GM10847 (cell line): ENCODE measurements around the gene MT3.

Experiments used
- POLR2A ChIP-seq: IDR thresholded peaks from 2 replicates; pipeline ENCODE4 v1.6.1; 2011; ENCODE audit not compliant: insufficient read length; ENCODE audit errors: extremely low read depth

MT3 gene

DNA sequence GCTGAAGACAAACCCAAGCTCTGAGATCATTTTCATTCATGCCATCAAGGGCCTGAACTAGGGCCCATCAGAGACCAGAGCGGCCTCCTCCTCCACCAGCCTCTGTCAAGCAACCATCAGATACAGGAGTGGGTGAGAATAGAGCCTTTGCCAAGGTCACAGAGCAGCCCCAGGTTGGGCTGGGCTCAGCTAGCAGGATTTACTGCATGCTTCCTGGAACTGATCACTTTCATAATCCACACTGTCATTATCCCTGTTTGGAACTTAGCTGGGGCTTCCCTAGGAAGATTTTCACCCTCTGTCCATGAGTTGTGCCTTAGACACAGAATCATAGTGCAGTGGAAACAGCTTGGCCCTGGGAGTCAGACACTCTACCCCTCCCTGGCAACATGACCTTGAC lies 19.4 kb upstream of the MT3 start:
- TF ChIP-seq POLR2A = no peak

DNA sequence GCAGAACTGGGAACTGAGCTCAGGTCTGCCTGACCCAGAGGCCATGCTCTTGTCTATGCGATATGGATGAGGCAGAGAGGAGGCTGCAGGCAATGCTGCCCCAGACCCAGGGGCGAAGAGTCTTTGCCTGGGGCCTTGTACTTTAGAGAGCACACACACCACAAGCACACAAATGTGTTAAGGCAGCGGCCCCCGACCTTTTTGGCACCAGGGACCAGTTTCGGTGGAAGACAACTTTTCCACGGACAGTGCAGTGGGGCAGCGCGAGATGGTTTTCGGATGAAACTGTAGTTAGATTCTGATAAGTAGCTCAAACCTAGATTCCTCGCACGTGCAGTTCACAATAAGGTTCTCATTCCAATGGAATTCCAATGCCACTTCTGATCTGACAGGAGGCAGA lies 17.8 kb upstream of the MT3 start:
- no peak for TF ChIP-seq POLR2A

DNA sequence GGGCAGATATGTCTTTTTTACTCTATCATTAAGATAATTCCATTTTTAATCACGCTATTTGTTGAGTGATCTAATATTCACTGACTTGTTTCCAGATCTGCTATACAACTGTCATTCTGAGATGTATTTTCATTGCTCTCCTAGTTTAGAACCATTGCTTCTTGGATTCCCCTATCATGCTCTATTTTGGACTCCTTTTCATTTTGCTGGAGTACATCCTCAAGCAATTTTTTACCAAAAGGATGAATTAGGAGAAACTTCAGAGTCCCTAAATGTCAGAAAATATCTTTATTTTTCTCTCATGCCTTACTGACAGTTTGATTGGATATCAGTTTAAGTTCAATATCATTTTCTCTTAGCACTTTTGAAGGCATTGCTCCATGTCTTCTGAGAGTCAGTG lies 14.7 kb upstream of the MT3 start:
- no peak for TF ChIP-seq POLR2A

DNA sequence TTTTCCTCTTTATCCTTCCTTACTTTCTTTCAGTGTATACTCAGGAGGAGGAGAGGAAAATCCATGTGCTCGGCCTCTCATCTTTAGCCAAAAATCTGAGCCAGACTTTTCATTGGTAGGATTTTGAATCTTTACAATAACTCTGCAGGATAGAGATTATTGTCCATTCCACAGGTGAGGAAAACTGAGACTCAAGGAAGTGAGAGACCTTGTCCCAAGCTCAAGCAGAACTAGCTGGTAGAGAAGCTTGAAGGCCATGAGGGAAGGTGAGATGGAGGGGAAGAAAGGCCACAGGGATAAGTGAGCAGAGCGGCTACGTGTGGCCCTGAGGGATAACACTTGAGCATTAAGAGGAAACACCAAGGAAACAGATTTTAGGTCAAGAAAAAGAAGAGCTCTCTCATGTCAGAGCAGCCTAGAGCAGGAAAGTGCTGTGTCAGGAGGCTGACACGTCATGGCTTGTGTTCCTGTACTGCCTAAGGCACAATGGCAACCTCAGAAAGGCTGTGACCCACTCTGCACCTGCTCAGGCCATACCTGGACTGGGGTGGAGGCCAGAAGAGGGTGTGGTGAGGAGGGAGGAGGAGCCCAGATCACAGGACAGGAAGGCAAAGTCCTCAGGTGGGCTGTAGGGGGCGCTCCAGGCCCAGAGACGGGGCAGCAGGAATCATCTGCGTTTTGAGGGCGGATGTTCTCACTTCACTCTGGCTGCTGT lies 12.6 kb upstream of the MT3 start:
- no peak for TF ChIP-seq POLR2A

DNA sequence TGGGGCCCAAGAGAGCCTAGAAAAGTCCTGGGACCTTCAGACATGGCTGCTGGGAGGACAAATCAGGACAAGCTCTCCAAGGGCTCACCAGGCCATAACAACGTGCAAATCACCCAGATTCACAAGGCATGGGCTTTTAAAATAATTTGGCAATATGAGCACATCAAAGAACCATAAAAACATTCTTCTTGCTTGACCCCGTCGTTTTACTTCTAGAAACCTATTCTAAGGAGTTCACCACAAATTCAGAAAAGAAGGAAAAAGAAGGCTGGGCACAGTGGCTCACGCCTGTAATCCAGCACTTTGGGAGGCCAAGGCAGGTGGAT lies 12.1 kb upstream of the MT3 start:
- TF ChIP-seq POLR2A = no peak

DNA sequence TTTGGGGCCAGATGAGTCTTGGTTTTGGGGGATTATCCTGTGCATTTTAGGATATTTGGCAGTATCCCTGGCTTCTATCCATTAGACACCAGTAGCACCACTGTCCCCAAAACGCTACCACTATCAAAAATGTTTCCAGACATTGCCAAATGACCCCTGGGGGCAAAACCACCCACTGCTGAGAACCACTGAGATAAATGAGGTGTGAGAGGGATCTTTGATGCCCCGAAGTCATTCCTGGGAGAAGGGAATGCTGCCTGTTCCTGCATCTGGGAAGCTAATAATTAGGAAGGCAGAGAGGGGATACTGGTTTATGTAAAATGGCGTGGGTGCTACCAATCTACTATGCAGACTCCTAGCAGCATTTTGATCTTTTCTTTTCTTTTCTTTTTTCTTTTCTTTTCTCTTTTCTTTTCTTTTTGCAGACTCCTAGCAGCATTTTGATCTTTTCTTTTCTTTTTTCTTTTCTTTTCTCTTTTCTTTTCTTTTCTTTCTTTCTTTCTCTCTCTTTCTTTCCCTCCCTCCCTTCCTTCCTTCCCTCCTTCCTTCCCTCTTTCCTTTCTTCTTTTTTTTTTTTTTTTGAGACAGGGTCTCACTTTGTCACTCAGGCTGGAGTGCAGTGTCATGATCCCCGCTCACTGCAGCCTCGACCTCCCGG lies 8.8 kb upstream of the MT3 start:
- TF ChIP-seq POLR2A = no peak

DNA sequence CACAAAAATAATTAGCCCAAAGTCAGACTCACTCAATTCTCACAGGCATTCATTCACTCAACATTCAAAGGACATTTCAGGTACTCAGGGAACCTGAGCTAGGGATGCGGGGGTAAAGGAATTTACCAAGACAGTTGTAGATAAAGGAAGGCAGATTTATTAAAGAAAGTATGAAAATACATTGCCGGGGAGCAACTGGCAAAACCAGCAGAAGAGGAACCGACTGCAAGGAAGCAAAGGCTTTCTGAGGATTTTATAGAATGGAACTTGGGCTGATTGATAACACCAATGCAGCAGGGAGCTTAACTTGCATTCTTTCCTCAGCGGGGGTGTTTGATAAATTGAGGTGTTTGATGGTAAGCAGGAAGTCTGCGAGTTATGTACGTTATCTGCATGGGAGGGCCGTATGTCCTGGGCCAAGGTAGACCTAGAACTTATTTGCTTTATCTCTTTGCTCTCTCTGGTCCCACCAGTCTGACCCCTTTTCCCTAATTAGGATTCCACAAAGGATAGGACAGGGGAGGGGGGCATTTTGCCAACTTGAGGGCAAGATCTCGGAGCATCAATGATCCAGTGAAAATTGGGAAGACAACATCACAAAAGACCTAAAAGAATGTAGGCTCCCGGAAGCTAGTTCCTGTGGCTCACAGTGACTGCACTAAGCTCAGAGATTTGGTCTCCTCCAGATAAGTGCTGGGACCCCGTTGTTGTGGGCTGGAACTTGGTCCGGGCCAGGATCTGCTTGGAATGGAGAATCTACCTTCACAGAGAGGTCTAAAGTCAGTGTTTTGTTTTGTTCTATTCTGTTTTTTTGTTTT lies 5.8 kb upstream of the MT3 start:
- no peak for TF ChIP-seq POLR2A

DNA sequence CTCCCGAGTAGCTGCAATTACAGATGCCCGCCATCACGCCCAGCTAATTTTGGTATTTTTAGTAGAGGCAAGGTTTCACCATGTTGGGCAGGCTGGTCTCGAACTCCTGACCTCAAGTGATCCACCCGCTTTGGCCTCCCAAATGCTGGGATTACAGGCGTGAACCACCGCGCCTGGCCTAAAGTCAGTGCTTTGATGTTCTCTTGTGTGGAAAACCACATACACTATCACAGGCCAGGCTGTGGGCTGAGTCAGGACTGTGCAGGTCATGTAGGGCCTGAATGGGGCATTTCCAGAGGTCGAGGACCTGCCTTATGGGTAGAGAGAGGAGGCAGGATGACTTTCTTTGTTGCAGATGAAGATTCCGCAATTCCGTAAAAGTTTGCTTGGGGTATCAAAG lies 5.1 kb upstream of the MT3 start:
- no peak for TF ChIP-seq POLR2A

DNA sequence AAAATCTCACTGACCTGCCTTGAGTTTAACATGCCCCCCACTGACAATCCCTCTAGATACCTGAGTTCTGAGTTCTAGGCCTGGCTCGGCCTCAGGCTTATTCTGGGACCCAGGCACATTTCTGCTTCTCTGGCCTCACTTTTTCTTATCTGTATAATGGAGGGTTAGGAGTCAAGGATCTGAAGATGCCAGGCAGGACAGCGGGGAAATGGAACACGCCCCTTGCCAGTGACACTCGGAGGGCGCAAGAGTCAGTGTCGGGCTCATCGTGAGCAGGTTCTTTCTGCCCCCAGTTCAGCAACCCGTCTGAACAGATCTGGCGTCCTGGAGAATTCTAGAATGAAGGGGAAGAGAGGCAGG lies 567 bp upstream of the MT3 start:
- no peak for TF ChIP-seq POLR2A

DNA sequence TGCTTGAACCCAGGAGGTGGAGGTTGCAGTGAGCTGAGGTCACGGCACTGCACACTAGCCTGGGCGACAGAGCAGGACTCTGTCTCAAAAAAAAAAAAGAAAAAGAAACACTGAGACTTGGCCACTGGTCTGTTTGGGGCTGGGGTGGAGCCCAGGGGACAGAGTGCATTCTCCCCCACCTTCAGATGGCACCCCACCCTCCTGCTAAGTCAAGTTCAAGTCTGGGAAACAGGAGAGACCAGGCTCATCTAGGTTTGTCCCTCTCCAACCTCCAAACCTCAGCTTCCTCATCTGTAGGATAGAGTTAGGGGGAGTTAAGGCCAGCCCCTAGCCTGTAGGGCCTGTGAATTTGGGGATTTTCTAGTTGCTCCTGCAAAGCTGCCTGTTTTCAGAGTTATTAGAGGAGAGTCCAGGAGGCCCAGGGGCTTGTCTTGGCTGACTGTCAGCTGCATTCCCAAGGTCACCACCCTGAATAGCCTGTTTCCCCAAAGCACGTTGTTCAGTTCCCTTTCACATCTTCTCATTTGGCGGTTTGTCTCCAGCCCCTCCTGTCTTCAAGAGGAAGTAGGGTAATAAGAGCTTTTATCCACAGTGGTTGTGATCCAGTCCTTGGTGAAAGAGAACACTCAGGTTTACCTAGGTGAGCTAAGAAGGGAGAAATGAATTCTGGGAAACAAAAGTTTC lies 2.2 kb downstream of the MT3 start:
- no peak for TF ChIP-seq POLR2A

DNA sequence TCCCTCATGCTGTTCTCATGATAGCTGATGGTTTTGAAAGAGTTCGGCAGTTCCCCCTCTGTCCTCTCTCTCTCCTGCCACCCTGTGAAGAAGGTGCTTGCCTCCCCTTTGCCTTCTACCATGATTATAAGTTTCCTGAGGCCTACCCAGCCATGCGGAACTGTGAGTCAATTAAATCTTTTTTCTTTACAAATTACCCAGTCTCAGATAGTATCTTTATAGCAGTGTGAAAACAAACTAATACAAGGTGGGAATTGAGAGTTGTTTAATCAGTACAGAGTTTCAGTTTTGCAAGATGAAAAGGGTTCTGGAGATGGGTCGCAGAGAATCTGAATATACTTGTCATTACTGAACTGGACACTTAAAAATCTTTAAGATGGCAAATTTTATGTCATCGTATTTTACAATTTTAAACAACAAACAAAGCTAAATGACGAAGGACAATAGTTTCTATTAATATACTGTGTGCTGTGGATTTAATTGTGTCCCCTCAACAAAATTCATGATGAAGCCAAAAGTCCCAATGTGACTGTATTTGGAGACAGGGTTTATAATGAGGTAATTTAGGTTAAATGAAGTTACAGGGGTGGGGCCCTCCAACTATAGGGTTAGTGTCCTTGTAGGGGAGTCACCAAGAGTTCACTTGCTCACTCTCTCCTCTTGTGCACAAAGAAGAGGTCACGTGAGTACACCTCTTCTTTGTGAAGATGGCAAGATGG lies 4.4 kb downstream of the MT3 start:
- TF ChIP-seq POLR2A = no peak

DNA sequence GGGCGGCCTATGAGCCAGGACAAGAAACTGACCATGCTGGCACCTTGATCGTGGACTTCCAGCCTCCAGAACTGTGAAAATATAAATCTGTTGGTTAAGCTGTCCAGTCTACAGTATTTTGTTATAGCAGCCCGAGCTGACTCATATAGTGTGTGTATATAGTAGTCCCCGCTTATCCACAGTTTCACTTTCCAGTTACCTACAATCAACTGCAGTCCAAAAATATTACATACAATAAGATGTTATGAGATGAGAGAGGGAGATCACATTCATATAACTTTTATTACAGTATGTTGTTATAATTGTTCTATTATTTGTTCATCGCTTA lies 4.9 kb downstream of the MT3 start:
- TF ChIP-seq POLR2A = no peak

DNA sequence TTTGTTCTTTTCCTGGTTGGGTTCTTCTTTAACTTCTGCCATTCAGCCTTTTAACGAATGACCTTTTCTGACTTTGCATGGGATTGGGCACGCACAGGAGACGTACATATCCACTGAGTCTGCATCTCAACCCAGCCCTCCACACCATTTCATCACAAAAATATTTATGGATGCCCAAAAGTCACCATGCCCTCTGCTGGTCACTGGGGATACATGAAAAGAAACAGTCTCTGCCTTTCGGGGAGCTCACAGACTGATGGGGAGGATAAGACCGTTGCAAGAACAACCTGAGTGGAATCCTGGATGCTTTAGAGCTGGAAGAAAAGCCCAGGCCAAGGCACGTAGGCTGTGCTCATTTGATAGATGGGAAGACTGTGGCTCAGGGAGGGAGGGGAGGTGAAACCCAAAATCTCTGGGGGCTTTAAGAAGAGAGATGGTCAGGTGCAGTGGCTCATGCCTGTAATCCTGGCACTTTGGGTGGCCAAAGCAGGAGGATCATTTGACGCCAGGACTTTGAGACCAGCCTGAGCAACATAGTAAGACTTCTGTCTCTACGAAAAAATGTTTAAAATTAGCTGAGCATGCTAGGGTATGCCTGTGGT lies 11.2 kb downstream of the MT3 start:
- TF ChIP-seq POLR2A = no peak

DNA sequence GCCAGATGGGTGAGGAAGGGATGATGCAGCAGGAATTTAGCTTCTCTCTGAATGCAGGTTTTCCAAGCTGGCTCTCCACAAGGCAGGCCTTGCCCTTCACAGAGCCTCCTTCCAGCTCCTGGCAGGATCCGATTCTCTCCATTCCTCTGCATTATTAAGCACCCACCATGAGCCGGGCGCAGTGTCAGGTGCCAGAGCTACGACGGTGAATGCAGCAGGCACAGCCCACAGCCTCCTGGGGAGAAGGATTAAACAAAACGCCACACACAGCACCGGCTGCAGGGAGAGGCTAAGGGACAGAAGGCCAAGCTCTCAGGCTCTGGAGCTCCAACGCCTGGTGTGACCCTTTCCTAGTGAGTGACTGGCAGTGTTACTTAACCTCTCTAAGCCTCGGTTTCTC lies 12.0 kb downstream of the MT3 start:
- TF ChIP-seq POLR2A = no peak

DNA sequence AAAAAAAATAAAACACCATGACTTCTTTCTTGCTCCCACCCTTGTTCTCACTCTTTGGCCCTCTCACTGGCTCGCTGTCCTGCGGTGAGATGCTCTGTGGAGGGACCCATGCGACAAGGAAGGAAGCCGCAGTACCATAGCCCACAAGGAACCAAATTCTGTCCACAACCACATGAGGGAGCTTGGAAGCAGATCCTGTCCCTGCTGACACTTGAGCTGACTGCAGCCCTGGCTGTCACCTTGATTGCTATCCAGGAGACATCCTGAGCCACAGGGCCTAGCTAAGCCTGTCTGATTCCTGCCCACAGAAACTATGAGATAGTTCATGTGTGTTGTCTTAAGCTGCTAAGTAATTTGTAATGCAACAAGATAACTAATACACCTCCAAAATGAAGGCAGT lies 14.3 kb downstream of the MT3 start:
- no peak for TF ChIP-seq POLR2A

DNA sequence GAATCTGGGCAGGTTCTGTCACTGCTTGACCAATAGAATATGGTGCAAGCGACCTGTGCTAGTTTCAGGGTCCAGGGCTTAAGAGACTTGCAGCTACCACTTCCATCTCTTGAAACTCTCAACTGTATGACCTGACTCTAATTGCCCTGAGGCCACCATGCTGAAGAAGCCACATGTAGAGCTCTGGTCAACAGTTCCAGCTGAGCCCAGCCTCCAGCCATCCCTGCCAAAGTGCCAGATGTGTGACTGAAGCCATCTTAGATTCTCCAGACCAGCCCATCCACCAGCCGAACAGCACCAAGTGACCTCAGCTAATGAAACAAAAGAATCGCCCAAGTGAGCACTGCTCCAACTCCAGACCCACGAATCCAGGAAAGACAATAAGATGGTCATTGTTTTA lies 15.6 kb downstream of the MT3 start:
- no peak for TF ChIP-seq POLR2A

DNA sequence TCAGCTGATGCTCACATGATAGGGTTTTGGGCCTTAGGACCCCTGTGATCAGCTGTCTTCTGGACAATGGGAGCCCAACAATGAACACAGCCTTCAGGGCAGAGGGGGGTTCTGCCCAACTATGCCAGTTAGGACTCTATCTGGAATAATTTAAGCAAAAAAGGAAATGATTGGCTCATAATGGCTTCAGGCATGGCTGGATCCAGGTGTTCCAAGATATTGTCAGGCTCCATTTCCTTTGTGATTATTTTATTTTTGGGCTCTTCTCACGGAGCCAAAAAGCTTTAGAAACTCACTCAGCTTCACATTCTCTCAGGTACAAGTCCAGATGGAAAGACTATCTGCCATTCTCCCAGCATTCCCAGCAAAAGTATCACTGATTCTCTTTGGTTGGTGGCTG lies 16.1 kb downstream of the MT3 start:
- no peak for TF ChIP-seq POLR2A
